GM18870 (cell line): Measurements from ENCODE around the gene ESRRG.

Experiments used
- ATAC-seq: cut with Tn5 transposase; IDR thresholded peaks from one replicate; pipeline ENCODE4 v1.9.1; 2021; ENCODE audit warnings: moderate library complexity; ENCODE audit not compliant: unreplicated experiment

ESRRG gene

DNA sequence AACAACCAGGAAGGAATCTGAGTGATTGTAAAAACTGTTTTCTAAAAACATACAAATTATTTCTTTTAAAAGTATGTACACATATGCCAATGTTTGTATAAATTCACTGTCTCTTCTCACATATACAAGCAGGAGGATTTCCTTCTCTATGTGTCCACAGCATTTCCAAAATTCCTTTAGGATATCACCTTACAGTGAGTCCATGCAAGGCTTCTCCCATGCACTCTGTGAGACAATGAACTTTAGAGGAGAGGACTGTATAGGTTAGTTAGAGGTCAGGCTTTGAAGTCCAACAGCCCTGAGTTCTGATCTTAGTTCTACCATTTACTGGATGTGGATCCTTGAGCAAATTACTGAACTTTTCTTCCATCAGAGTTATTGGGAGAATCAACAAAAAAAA lies 265.9 kb downstream of the ESRRG start:
- no peak for ATAC-seq

DNA sequence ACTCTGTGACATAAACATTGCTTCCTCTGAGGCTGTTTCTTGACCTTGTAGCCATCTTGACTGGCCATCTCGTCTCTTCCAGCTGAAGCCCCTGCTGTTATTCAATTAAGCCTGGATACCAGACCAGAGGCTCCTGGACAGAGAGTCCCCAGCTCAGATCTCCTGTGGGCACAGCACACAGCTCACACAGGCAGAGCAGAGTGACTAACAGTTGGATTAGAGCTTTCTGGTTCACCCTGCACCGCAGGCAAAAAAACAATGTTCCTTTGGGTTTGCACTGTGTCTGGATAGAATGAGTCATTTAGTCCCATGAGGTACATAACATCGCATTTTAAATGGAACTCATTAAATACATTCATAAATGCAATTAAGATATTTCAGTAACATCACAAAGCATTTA lies 266.5 kb downstream of the ESRRG start:
- no peak for ATAC-seq

DNA sequence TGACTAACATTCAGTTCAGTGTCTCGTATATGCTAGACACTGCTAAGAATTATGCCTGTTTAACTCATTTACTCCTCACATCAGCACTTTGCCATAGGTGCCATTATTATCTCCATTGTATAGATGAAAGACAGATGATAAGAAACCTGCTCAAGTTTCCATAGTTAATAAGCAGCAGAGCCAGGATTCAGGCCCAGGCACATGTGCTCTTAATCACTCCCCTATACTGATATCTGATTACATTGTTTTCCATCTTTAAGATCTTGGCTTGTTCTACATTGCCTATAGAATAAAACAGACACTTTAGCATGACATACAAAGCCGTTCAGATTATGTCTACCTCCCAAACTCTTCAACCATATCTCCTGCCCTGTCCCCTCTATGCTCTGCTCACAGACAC lies 269.5 kb downstream of the ESRRG start:
- ATAC-seq, result no peak
